ENCODE measurements around the gene ACAA2.

DNA sequence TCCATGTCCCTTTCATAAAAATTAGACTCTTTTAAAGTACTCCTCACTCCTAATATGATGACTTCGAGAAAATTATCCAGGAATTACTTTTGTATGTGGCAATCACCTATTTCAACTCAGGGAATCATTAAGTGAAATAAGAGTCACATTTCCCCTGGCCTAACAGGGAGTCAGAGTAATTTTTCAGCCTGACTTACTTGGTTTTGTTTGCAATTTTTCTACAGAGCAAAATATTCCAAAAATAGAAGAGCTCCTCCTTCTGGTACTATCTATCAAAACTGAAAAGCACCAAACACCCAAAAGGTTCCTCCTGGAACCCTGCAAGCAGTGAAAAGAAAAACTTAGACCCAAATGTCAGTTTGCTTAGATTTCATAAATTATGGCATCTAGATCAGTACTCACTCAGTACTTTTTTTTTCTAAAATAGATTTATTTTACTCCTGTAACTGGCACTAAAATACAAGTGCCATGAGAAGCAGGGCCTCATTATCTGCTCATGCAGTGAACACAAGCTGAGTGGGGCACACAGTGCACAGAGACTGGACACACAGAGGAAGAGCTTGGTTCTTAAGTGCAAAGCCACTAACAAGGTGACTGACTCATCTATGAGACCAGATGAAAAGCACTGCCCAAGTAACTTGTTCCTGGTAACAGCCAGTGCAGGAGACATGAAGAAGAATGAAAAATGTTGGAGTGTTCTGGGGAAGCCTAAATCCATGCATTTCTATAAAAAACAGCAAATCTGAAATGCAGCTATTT is 28.7 kb downstream of the ACAA2 start:
- TF ChIP-seq, protein P1, sequence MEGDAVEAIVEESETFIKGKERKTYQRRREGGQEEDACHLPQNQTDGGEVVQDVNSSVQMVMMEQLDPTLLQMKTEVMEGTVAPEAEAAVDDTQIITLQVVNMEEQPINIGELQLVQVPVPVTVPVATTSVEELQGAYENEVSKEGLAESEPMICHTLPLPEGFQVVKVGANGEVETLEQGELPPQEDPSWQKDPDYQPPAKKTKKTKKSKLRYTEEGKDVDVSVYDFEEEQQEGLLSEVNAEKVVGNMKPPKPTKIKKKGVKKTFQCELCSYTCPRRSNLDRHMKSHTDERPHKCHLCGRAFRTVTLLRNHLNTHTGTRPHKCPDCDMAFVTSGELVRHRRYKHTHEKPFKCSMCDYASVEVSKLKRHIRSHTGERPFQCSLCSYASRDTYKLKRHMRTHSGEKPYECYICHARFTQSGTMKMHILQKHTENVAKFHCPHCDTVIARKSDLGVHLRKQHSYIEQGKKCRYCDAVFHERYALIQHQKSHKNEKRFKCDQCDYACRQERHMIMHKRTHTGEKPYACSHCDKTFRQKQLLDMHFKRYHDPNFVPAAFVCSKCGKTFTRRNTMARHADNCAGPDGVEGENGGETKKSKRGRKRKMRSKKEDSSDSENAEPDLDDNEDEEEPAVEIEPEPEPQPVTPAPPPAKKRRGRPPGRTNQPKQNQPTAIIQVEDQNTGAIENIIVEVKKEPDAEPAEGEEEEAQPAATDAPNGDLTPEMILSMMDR (conservative IDR thresholded peaks at IDR 0.05) = peak; percentile 56
- TF ChIP-seq EZH2 (IDR thresholded peaks at IDR 0.05; ENCODE audit: low read depth) = no peak

Measured in PC-9 (cell line).